B cell (primary cell): ENCODE data around the gene NTHL1.

Experiments
- EZH2 ChIP-seq: IDR thresholded peaks from 2 replicates; pipeline ENCODE4 v1.6.1; 2012; ENCODE audit warnings: borderline replicate concordance, low read depth, mild to moderate bottlenecking, moderate library complexity, low read length; ENCODE audit not compliant: insufficient read depth, poor library complexity, severe bottlenecking
- TF ChIP-seq, protein P1 (sequence below): fragments of 200-600 bp; IDR thresholded peaks from one replicate; pipeline ENCODE4 v1.8.0; 2022; ENCODE audit warnings: antibody characterized with exemption, mild to moderate bottlenecking

DNA sequence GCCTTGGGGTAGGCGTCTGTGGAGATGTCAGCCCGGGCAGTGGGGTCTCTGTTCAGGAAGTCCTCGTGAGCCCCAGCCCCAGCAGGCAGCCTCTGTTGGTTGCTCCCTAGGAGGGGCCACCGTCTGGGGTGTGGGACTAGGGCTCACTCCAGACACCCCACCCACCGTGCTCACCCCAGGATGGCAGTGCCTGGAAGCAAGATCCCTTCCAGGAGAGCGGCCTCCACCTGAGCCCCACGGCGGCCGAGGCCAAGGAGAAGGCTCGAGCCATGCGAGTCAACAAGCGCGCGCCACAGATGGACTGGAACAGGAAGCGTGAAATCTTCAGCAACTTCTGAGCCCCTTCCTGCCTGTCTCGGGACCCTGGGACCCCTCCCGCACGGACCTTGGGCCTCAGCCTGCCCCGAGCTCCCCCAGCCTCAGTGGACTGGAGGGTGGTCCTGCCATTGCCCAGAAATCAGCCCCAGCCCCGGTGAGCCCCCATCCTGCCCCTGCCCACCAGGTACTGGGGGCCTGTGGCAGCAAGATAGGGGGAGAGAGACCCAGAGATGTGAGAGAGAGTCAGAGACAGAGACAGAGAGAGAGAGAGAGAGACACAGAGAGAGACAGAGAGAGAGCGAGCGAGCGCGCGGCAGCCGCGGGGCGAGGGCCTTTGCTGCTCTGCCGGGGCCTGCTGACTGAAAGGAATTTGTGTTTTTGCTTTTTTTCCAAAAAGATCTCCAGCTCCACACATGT is 9.8 kb downstream of the NTHL1 start:
- TF ChIP-seq, protein P1, sequence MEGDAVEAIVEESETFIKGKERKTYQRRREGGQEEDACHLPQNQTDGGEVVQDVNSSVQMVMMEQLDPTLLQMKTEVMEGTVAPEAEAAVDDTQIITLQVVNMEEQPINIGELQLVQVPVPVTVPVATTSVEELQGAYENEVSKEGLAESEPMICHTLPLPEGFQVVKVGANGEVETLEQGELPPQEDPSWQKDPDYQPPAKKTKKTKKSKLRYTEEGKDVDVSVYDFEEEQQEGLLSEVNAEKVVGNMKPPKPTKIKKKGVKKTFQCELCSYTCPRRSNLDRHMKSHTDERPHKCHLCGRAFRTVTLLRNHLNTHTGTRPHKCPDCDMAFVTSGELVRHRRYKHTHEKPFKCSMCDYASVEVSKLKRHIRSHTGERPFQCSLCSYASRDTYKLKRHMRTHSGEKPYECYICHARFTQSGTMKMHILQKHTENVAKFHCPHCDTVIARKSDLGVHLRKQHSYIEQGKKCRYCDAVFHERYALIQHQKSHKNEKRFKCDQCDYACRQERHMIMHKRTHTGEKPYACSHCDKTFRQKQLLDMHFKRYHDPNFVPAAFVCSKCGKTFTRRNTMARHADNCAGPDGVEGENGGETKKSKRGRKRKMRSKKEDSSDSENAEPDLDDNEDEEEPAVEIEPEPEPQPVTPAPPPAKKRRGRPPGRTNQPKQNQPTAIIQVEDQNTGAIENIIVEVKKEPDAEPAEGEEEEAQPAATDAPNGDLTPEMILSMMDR = no peak
- TF ChIP-seq EZH2 = no peak
